Left forelimb (tissue), 1 donor: ENCODE results near the gene TADA2A.
A peak's percentile ranks its signal among the peaks of the same experiment; 100 is the strongest.

Source experiments
- DNase-seq: peaks from one replicate; pipeline ENCODE4 v3.0.0-alpha.2; 2018; ENCODE audit warnings: low spot score

Gene TADA2A

DNA sequence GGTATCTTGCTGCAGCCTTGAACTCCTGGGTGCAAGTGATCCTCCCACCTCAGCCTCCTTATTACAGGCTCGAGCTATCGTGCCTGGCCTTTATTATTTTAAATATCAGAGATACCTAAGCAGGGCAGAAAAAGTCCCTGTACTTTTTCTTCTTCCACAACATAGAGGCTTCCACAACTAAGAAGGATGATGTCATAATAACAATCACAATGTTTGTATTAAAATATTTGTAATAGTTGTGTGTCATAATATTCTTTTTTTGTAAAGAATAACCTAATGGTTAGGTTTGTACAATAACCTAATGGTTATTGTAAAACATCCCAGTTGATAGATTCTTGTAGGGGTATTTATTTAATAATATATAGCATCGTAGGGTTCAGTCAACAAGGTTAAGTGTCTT, 56.4 kb downstream of the TADA2A start:
- no peak for DNase-seq

DNA sequence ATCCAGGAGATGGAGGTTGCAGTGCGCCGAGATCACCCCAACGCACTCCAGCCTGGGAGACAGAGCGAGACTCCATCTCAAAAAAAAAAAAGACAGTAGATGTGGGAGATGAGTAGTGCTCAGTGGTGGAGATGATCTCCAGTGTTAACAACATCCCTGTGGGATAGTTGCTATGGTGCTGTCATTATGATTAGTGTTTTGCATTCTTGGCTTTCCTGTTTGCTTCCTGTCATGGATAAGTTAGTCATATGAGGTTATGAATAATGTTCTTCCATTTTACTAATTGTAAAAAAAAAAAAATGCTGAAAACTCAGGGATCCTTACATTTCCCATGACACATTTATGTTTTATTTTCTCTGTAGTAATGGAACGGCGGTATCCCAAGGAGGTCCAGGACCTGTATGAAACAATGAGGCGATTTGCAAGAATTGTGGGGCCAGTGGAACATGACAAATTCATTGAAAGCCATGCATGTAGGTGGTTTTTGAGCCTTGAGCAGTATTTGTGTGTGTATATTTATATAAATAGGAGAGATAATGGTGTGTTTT, 58.5 kb downstream of the TADA2A start:
- DNase-seq, result no peak

DNA sequence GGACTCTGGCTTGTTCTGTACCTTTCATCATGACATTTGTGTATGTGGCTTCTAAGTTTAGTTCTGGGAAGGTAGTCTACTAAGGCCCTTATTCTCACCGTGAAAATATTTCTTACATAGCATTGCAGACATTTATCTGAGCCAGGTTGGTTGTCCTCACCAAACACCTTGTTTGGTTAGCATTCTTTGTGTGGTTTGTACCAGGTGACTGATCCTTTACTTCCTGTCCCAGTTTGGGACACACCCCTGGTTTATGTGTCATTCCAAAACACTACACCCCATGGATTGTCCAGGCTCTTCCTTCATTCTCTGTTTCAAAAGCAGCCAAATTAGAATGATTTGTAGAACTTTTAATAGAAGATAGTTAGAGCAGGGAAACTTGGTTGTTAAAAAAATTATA, 59.8 kb downstream of the TADA2A start:
- no peak for DNase-seq

DNA sequence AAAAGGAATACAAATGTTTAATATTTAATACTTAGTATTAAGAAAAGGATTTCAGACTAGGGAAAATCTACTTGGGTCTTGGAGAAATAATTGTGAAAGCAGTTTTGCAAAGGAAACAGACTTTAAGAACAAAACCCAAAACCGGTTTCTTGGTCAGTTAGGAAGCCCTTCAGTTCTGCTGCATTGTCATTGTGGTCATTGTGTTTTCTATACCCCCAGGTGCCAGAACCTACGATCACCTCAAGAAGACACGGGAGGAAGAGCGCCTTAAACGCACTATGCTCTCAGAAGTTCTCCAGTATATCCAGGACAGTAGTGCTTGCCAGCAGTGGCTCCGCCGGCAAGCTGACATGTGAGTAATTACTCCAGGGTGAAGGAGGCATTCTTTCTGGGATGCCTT, 63.5 kb downstream of the TADA2A start:
- no peak for DNase-seq

DNA sequence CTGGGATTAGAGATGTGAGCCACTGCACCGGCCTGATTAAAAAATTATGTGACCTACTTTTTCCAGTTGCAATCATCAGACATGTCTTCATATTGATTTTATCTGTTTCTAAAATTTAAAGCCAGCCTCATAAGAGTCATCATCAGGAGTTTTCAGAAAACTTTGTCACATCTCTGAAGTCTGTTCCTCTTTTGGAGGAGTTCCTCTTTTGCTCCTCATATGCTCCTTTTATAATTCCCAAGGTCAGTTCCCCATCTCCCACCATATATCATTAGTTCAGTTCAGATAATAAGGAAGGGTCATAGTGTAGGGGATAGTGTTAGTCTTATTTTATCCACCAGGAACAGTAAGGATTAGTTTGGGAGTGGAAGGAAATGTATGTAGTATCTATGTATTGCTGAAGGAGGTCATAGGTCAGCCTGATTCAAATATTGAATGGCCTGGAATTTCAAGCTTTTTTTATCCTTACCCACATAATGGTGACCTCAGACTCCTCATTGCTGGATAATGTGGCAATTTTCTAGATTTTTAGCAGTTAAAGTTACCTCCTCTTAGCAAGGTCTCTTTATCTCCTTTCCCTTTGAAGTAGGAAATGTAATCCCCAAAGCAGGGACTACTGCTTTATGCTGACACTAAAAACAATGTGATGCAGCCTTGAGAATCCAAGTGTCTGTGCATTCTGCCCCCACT, 69.2 kb downstream of the TADA2A start:
- no peak for DNase-seq

DNA sequence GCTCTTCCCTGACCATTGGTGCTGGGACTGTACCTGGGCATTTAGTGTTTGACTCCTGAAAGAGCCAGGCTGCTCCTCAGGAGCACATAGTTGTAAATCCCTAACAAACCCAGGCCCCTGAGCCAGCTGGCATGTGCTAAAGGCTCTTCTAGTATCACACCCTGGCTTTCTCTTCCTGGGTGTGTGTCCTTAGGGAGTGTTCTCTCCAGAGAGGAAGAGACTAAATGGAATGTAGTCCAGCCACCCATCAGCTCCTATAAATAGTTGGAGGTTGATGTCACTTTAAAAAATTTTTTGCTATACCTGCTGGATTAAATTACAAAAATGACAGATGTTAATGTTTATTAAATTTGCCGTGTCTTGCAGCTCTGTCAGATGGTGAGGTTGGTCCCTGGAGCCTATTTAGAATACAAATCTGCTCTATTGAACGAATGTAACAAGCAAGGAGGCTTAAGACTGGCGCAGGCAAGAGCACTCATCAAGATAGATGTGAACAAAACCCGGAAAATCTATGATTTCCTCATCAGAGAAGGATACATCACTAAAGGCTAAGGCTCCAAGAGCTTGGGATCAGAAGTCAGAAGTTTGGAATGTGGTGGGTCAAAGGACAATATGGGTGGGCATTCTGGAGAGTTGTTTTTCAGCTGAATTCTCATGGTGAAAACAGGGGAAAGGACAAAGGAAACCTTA, 69.9 kb downstream of the TADA2A start:
- DNase-seq, result no peak

DNA sequence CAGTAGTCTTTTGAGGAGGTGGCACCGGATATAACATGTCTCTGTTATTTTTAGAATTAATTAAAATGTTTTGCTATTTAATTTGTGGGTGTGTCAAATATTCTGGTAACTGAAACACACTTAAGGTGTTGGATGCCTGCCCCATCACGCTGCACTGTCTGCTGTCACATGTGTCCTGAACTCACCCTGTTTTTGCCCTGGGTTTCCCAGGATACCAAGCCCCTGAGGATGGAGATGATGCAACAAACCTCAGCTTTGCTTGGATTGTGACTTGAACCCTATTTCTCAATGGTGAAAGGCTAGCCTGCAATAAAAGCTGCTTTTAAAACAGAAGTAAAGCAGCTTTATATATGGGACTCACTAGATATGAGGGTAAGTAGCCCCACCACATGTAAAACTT, 71.5 kb downstream of the TADA2A start:
- no peak for DNase-seq

DNA sequence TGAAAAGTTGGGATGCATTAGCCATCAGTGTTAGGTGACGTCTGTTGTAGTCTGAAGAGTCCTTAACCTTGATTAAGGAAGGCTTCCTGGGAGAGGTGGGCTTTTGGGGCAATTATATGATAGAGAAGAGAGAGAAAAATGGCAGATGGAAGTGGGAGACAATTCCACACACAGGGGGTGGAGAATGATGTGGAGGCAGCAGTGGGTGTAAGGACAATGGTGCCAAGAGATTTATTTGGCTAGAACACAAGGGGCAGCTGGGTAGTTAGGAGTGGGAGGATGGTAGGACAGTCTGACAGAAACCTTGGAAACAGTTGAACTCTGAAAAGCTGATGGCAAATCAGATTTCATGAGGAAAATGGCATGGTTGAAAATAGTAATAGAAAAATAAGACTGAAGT, 72.3 kb downstream of the TADA2A start:
- DNase-seq, result no peak

DNA sequence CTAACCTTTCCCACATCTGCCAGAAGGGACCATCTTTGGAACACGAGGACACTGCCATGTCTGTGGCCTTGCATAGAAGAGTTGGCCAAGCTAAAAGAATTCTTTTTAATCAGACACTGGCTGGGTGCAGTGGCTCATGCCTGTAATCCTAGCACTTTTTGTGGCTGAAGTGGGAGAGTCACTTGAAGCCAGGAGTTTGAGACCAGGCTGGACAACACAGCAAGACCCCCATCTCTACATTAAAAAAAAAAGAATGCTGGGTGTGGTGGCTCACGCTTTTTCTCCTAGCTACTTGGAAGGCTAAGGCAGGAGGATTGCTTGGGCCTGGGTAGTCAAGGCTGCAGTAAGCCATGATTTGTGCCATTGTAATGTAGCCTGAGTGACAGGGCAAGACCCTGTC, 73.7 kb downstream of the TADA2A start:
- no peak for DNase-seq

DNA sequence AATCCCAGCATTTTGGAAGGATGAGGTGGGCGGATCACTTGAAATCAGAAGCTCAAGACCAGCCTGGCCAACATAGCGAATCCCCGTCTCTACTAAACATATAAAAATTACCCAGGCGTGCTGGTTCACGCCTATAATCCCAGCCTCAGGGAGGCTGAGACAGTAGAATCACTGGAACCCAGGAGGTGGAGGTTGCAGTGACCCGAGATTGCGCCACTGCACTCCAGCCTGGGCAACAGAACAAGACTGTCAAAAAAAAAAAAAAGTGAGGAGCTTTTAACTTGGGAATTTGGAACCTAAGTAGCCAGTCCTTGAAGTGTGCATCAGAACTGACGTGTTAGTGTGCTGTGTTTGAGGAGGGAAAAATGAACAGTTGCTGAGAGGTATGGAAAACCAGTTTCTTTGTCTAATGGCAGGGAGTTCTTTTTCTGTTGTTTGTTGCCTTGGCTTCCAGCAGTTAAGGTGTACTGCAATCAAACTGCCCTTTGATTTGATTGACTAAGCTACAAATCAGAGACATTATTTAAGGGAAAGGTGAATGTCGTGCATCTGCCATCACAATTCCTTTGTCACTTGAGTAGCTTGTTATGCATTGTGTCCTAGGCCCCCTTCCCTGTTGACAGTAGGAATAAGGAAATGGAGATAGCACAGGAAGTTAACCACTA, 74.4 kb downstream of the TADA2A start:
- DNase-seq, result no peak

DNA sequence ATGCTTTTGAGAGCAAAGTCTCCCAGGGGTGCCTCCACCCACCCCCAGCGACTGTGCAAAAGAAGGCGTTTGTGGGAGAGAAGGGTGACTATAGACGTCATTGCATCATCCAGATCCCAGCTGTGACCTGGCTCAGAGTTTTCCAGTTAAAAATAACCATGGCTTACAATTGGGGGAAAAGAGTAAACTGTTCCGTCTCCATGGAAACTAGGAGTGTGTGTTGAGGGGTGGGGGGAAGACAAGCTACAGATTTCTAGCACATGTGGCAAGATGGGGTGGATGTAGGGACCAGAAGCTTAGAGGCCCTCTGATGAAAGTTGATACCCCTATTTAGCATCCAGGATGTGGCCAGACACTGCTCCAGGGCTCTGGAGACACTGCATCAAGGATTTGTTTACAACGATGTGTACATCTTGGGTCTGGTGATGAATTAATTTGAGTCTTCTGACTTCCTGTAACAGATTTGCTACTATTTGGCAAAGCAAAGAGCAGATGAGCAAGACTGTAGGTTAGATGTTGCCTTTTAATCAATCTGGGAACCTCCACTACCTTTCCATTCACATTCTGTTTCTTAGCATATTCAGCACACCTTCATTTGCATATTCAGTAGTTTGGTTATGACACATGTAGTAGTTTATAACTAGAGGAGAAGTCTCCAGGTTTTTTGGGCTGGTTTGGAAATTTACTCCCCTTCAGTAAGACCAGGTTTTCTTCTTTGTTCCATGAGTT, 76.8 kb downstream of the TADA2A start:
- no peak for DNase-seq

DNA sequence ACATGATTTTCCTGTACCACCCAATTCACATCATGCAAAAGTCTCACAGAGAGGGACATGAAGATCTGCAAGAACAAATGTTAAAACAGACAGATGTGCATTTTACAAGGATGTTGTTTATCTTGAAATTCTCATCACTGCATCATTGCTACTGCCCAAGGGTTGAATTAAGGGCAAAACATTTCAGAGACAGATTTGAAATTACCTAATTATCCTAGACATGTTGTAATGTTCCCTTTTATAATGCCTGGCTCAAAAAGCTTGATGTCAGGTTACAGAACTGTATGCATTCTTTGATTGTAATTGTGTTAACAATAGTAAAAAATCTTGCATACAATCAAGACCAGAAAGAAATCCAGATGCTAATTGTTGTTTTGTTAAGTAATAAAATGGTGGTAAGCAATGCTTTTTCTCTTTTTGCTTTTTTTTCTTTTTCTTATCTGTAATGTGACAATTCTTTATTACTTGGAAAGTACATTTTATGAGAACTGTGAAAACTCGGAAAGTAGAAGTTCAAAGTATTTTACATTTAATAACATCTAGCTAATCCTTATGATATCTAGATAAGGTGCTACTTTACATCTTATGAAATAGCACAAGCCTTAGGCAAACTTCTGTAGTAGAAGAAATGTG, 79.4 kb downstream of the TADA2A start:
- DNase-seq, result no peak

DNA sequence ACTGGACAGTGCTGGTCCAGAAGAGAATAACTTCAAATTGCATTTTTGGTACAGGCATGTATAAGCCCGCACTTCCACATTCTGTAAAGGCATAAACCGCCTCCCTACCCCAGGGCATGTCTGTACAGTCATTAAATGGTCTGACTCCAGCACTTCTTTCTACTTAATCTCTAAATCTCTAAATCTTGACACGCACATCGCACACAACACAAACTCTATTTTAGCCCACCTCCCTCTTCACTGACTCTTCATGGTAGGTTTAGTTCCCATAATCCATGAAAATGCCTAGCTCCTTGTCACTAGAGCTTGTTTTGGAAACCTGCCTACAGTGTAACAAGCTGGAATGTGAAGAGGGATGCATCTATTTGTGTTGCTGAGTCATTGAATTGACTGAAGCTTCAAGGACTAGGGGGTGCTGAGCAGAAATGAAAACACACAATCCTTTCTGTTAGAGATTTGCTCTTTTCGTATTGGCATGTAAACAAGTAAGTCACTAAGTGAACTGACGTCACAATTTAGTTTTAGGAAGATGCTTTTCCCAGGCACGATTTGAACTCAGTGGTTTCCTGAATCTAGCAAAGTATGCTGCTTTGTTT, 81.4 kb downstream of the TADA2A start:
- no peak for DNase-seq

DNA sequence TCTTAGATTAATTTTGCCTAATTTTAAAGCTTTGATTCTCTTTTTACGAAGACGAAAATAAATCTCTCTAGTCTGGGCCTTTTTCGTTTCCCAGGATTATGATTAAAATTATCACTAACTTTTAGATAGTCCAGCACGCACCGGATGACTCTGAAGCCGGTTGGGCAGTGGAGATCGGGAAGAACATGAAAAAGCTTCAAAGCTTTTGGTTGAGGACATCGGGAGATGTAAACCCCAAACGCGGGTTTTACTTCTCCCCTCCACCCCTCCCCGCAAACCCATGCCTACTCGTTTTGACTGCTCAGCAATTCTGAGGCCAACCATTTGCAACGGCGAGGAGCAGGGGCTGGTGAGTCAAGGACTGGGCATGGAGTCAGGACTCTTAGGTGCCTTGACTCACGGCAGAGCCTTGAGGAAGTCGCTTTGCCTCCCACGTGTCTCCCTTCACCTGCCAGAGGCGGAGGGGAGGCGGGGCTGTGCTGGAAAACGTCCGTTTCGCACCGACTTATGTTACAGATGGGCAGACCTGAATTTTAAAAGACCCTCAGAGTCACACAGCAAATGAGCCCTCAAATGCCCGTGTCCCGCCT, 82.0 kb downstream of the TADA2A start:
- DNase-seq, result no peak

DNA sequence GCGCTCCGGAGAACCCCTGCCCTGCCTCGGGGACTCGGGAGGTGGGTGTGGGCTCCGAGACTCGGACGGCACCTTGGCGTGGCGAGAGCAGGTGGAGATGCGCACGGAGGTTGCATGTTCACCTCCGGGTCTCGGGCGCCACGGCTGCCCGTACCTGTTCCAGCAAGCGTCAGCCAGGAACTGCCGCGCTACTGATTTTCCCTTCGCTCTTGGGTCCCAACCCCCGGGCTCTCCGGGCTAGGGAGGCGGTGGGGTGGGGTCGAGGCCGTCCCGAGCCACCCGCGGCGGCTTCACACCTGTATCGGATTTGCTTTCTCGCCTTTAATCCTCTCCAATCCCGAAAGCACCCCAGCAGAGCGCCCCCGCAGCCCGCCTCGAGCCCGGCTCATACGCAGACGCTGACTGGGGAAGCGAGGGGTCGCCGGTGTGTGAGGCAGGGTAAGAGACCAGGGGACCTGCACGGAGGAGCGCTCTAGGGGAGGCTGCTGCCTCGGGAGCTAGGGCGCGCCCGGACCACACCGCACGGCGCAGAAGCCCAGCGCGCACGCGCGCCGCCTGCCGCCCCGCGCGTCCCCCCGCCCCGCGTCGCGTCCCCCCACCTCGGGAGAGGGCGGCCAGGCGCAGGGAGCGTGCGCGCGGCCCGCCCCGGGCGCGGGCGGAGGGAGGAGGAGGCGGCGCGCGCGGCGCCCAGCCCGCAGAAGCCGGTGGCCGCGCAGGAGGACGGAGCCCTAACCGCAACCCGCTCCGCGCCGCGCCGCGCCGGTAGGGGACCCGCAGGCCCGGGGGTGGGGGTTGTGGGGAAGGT, 82.7 kb downstream of the TADA2A start, which contains the start of gene DUSP14:
DUSP14 (plus strand) TSS at position 695 of the 805 bp plus-strand sequence. CDS start 22,382 bp downstream, outside the sequence.
- DNase-seq, result peak; percentile 89

DNA sequence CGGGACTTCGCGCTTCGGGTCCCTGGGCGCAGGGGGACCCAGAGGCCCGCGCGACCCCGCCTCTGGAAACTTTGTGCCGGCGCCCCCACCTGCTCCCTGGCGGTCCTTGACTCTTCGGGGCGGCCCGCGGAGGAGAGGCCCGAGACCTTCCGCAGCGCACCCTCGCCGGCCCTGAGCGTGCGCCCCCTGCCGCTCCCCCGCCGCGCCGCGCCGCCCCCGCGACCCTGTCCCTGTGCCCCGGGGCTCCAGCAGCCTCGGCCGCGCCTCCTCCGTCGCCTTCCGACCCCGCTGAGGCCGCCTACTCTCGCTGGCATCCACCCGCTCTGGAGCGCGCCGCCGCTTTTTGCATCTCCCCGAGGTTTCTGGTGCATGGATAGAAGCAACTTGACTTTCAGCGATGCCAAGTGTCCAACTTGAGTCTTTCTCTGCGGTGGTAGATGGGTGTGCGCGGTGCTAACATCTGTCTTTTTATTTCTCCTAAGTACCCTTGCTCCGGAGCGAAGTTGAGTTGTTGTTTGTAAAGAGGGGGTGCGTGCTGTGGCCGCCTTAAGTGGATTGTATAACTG, 83.4 kb downstream of the TADA2A start:
- no peak for DNase-seq

DNA sequence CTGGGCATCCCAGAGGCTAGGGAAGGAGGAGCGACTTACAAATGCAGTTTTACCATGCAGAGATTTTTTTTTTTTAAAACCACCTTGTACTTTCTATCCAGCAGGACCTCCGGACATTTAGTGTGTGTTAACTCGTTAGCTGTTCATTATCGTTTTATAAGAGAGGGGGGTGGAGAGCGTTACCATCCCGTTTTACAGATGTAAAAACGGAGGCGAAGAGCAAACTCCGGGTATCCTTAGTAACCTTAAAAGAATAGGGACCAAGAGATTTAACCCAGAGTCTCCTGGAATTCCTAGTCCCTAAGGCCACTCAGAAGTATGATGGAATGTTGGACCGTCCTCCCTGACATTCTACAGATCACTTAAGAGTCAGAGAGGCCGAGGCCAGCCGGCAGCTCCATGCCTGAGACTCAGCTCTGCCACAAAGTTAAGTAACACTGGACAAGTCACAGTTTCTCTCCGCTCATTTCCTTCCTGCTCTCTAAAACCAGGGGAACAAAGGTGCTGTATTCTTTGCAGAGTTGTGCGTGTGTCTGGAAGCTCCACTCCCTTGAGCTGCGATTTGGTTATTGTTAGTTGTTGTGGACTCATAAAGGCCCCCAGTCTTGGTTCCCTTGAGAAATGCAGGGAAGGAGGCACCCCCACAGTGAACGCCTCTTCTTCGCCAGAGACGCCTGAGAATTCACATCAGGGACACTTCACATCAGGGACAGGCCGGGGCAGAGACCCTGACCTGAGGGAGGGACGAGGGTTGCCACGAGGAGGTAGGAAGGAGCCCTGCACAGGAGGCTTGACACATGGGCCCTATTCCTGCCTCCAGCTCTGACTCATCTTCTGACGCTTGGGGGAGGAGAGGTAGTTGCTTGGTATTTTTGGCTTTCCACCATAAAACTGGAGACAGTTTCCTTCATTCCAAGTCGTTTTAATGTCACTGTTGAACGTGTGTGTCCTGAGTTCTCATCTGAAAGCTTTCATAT, 84.2 kb downstream of the TADA2A start:
- DNase-seq, result no peak

DNA sequence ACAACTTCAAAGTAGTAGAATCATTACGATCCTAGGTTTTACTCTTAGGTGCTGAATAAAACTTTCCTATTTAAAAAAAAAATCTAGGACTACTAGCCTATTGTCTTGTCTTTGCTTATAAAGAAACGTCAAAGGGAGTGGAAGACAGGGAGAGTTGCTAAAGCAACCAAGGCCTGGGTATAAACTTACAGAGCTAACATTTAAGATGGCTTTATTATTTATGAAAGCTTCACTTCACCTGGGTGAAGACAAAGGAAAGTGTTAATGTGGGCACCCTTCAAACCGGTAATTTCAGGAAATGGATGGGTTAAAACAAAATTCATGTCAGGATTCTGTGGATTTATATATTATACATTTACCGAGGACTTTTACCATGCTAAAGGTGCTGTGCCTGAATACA, 85.5 kb downstream of the TADA2A start:
- DNase-seq, result no peak
